GM03348 (cell line): Measurements from ENCODE around the gene H1-8.
A peak's percentile ranks its signal among the peaks of the same experiment; 100 is the strongest.
"Not testable (repeated sequence)": the region's sequence is repeated elsewhere in the genome, so short reads cannot be mapped to it uniquely, and the experiment has no call there.

ENCODE experiments used
- DNase-seq: peaks from one replicate; pipeline ENCODE4 v3.0.0; 2012; ENCODE audit warnings: low spot score

H1-8 gene

DNA sequence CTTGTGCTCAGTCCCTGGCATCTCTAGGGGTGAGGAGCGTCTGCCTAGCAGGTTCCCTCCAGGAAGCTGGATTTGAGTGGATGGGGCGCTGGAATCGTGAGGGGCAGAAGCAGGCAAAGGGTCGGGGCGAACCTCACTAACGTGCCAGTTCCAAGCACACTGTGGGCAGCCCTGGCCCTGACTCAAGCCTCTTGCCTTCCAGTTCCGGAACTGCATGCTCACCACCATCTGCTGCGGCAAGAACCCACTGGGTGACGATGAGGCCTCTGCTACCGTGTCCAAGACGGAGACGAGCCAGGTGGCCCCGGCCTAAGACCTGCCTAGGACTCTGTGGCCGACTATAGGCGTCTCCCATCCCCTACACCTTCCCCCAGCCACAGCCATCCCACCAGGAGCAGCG is 9.6 kb upstream of the H1-8 start:
- no peak for DNase-seq

DNA sequence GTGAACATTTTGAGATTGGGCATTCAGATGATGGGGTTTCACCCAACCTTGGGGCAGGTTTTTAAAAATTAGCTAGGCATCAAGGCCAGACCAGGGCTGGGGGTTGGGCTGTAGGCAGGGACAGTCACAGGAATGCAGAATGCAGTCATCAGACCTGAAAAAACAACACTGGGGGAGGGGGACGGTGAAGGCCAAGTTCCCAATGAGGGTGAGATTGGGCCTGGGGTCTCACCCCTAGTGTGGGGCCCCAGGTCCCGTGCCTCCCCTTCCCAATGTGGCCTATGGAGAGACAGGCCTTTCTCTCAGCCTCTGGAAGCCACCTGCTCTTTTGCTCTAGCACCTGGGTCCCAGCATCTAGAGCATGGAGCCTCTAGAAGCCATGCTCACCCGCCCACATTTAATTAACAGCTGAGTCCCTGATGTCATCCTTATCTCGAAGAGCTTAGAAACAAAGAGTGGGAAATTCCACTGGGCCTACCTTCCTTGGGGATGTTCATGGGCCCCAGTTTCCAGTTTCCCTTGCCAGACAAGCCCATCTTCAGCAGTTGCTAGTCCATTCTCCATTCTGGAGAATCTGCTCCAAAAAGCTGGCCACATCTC is 8.4 kb upstream of the H1-8 start:
- no peak for DNase-seq

DNA sequence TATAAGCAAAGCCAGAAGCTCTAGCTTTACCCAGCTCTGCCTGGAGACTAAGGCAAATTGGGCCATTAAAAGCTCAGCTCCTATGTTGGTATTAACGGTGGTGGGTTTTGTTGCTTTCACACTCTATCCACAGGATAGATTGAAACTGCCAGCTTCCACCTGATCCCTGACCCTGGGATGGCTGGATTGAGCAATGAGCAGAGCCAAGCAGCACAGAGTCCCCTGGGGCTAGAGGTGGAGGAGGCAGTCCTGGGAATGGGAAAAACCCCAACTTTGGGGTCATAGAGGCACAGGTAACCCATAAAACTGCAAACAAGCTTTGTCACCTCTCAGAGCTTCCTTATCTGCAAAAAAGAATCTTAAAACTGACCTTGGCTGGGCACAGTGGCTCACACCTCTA is 7.9 kb upstream of the H1-8 start:
- DNase-seq, result no peak

DNA sequence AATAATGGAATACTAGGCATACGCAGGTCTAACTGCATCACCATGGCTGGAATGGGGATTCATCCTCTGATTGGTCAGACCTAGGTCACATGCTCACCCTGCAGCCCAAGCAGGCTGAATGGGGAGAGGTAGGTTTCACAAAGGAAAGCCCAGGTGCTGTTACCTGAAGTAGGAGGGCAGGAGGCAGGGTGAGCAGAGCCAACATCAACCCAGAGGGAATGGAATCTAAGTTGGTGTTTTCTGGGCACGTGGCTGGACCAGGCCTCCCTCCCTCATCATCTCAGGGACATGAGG is 6.7 kb upstream of the H1-8 start:
- no peak for DNase-seq

DNA sequence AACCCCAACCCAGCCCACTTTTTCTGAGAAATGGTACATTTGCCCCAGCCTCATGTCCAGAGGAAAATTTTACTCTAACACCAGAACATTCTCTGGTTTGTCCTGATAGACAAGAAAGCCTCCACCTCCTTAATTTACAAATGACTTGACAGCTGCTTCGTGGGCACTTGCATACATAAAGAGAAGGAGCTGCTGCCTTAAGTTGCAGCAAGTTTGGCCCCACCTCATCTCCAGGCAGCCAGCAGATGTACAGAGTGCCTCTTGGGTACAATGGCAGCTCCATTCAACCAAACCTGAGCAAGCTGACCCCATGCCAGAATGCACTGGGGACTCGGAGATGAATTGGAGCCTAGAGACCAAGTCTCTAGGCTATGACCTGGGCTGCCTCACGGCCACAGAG is 6.2 kb upstream of the H1-8 start:
- no peak for DNase-seq

DNA sequence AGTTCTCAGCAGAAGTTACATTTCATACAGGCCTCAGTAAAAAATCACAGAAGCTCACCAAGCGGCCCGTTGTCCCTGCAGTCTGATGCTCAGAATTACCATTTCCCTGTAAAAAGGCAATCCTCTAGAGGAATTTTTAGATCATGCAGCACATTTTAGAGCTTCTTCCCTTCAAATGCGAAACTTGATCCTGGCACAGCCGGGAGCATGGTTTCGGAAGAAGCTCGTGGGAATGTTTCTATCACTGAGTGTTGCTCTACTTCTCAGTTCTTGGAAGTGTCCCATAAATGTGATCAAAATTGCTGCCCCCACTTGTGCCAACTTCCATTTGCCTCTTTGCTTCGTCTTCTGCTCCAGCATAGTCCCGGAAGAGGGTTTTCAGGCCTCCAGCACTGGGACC is 3.8 kb upstream of the H1-8 start:
- no peak for DNase-seq

DNA sequence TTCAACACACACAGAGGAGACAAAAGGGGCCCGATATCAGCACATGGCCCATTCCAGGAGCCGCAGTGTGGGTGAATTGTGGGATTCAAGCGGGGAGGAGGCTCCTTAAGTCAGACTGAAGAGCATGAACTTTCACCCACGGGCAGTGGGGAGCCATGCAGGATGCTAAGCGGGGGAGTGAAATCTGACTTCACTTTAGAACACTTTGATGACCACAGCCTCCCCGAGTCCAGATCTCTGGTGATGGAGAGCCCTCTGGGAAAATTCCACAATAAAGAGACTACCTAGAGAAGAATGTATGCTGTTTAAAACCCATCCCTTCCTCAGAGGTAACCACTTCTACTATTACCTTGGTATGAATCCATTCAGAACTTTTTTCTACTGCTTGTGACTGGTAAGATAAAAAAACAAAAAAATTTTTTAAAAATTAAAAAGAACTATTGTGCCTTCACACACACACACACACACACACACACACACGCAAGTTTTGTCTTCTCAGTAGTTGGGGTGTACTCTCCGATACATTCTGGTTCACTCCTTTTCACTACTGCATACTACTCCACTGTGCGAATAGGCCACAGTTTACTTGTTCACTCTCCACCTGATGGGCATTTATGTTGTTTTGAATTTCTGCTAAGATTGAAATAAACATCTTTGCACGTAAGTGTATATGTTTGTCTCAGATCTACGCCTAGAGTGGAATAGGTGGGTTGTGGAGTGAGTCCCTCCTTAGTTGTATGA is 2.0 kb upstream of the H1-8 start:
- DNase-seq, result no peak

DNA sequence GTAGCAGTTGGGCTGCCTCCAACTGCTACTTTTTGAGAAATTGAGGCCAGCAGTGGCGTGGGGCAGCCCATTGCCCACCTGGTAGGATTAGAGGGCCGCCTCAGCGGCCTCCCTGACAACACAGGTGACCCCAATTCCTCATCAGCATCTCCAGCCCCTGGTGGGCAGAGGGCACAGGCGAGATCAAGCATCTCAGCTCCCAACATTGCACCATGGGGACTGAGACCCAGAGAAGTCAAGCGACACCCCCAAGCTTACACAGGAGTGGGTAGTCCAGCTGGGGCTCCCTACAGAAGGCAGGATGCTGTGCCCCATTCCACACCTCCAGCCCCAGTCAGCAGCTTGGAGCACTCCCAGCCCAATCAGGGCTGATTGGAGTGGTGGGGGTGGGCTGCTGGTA is 228 bp upstream of the H1-8 start:
- DNase-seq, result no peak

DNA sequence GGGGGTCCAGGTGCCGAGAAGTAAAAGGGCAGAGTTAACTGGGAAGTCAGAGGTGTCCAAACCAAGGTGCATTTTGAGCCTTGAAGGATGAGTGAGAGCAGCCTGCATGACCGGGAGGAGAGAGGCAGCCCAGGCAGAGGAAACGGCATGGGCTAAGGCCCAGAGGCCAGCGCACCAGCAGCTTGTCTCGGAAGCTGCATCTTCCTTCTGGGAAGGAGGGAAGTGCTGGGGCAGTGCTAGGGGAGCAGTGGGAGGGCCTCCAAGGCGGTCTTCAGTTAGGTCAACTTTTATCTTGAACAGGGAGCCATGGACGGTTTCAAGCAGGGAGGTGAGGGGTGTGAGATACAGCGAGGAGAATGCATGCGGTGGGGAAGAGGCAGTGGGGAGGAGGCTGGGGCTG is 1.0 kb downstream of the H1-8 start:
- no peak for DNase-seq

DNA sequence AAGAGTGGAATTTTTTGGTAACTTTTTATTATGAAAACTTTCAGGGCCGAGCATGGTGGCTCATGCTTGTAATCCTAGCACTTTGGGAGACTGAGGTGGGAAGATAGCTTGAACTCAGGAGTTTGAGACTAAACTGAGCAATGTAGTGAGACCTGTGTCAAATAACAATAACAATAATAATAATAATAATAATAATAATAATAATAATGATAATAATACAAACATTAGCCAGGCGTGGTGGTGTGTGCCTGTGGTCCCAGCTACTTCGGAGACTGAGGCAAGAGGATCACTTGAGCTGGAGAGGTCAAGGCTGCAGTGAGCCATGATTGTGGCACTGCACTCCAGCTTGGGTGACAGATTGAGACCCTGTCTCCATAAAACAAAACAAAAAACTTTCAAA is 3.0 kb downstream of the H1-8 start:
- not testable (repeated sequence) for DNase-seq

DNA sequence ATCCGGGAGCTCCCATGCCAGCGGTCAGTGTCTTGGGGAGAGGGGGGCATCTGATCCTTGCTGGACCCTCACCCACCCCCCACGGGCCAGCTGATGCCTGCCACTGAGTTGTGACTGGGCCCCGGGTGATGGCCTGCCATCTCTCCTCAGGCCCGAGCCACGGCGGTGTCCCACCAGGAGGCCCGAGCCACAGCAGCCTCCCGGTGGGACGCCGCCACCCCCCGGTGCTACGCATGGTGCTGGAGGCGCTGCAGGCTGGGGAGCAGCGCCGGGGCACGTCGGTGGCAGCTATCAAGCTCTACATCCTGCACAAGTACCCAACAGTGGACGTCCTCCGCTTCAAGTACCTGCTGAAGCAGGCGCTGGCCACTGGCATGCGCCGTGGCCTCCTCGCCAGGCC is 4.3 kb downstream of the H1-8 start:
- DNase-seq, result no peak

DNA sequence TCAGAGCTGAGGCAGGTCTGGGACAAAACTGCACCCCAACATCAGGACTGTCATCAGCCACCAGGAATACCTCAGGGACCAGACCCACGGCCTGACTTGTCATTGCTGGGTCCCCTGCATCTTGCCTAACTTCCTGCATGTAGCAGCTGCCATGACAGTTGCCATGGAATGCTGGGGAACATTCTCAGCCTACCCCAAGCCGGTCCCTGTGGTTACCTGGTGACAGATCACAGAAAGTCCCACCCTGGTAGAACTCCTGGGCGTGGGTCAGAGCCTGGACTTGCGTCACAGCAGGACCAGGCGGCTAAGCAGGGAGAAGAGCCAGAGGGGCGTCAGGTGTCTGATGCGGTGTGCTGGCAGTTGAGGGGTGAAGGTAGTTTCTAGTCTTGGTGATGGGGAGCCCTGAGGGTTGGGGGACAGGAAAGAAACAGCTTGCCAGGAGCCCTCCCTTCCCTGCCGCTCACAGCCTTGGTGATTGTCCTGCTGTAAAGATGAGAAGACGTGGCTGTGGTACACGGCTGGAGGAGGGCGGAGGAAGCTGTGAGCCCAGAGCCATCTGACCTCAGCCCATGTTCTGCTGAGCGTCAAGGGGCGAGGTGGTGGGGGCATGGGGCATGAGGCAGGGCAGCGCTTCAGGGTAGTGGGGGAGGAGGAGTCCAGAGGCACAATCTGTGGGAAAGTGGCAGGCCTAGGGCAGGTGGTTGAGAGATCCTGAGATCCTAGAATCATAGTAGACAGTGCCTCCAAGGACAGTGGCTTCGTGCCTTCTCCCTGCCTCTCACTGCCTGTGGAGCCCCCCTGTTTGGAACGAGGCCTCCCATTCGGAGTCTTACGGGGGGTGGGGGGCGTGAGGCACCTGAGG is 5.4 kb downstream of the H1-8 start:
- no peak for DNase-seq

DNA sequence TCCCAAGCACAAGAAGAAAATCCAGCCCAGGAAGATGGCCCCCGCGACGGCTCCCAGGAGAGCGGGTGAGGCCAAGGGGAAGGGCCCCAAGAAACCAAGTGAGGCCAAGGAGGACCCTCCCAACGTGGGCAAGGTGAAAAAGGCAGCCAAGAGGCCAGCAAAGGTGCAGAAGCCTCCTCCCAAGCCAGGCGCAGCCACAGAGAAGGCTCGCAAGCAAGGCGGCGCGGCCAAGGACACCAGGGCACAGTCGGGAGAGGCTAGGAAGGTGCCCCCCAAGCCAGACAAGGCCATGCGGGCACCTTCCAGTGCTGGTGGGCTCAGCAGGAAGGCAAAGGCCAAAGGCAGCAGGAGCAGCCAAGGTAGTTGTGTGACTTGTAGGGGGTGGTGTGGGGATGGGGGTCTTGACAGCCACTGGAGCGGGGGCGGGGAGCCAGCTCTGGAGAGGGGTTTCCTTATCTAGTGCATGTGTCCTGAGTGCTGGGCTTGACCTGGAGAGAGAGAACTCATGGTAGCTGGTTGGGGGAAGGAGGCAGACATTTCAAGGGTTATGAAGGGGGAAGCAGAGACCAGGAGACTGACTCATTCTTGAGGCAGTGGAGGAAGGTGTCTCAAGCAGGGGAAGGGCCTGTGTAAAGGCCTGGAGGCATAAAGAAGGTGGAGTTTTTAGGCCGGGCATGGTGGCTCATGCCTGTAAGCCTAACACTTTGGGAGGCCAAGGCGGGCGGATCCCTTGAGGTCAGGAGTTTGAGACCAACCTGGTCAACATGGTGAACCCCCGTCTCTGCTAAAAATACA is 6.2 kb downstream of the H1-8 start:
- DNase-seq, result peak; percentile 43

DNA sequence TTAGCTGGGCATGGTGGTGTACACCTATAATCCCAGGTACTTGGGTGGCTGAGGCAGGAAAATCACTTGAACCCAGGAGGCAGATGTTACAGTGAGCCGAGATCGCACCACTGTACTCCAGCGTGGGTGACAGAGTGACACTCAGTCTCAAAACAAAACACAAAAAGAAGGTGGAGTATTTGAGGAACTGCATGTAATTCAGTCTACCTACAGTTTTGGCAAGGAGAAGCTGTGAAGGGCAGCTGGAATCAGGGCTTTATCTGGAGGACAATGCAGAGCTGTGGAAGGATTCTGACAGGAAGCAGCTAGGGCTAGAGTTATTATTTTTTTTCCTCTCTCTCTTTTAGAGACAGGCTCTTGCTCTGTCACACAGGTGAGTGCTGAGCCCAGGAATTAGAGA is 6.8 kb downstream of the H1-8 start:
- no peak for DNase-seq

DNA sequence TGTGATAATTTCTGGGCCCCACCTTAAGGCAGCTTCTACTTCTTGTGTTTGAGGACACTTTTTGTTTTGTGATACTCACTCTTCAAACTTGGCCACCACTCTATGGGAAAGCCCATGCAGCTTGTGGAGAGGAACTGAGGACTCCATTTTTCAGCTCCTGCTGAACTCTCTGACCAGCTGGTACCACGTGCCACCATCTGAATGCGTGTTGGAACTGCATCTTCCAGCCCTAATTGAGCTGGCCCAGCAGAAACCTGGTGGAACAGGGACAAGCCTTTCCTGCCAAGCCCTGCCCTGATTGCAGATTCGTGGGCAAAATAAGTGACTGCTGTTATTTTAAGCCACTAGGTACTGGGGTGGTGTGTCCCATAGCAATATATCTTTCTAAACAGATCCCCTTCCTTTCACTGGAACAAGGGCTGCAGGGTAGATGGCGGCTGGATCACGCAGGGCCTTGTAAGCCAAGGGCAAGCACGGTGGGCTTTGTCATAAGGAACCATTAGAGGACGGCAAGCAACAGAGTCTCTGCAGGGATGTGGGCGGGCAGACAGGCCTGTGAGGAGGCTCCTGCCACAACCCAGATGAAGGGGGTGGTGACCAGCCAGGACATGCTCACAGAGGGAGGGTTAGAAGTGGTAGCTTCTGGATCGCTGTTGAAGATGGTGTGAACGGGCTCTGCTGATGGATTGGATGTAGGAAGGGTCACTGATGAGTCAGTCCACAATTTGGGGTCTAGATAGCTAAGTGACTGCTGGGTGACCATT is 9.5 kb downstream of the H1-8 start:
- no peak for DNase-seq

DNA sequence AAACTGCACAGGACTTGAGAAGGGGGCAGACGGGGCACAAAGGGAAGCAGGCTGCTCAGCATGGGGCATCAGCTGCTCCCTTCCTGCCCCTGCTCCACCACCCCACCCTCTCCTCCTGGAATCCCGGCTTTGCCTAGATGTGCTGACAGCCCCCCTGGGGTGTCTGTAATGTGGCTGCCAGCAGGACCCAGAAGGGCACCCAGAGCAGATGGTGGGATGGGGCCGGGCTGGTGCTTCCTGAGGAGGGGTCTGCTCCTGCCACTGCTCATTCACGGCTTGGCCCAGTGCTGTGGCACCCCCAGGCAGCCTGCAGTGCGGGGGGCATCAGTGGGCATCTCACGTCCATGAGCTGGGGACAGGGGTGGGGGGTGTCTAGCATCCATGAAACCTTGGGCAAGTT is 10.2 kb downstream of the H1-8 start:
- no peak for DNase-seq

DNA sequence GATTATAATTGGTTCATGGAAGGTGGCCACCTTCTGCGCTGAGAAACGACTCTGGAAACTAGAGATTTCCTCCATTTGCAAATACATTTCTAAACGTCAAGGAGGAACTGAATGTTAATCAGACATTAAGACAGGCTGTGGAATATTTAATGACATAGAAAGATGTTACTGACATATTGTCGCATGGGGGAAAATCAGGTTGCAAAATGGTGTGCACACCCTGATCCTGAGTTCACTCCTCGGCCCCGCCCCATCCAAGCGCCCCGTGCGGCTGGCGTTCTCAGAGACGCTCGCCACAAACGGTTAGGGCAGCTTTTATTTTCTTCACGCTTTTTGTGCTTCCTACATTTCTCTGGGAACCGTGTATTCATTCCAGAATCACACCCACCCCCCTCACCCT is 10.7 kb downstream of the H1-8 start:
- no peak for DNase-seq

DNA sequence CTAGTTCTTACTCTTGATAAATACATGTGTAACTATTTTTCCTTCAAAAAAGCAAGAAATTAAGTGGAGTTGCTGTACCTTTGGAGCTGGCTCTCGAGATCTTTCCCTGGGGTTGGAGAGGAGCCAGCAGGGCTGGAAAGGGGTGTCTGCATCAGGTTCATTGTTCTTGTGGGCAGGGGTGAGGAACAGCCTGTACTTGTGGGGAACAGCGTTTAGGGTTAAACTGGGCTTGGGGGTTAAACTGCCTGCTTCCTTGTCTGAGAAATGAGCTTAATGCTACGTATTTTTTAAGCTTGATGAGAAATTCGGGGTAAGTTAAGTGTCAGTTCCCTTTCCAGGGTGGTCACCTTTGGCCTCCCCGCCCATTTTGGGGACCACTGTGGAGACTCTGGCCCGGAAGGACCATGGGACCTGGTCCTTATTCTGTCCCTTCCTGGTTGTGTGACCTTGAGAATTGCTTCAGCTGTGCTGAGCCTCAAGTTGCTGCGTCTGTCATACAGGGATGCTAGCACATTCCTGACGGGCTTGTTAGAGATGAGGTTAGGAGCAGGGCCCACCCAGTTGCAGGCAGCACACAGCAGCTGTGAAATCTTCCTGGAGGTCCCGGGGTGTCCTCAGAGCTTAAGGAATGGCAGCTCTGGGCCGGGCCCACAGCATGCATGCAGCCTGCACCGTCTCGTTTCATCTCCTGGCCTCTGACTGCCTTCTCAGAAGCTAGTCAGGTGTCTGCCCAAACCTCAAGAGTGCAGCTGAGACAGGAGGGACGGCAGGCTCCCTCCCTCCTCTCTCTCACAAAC is 11.6 kb downstream of the H1-8 start:
- no peak for DNase-seq

DNA sequence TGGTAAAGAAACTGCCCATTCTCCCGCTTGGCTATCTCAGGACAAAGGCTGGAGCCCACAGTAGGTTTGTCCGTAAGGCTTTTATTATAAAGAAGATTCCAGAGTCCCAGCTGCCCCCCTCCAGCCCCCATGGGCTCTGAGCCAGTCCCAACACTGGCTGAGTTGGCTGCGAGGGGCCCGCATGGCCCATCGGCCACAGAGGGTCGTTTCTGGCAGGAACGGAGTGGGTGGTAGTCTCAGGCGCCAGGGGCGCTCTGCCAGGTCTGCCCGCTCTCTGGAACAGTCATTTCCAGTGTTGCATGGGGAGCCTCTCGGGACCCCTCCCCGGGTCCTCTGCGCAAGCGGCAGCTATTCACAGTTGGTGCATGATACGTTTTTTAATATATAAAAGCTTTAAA is 12.2 kb downstream of the H1-8 start:
- DNase-seq, result no peak

DNA sequence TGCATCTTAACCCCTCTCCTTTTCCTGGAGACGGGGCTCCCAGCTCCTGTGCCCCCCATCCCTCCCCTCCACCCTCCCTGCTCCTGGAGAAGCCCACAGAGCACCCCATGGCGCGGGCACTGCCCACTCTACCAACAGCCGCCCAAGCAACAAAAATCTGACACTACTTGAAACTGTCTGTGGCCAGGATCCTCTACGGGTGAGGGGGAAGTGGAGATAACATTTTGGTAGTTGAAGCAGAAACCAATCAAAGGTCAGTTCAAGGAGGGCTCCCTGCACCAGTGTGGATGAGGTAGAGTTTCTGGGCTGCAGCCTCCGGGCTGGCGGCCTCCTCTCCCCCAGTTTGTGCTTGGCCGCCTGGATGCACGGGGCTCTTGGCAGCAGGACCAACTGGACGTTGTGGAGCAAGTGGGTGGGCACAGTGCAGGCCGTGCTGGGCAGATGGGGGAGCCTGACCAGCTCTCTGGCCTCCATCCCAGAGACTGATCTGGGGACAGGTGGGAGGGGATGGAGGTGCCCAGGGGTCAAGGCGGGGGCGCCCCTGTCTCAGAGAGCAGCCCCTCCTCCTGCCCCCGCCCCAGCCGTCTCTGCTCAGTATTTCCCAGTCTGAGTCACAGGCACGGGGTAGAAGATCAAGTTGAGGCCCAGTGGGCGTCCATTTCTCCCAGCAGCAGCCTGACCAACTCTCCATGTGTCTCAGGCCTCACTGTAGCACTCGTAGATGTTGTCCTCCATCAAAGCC is 12.8 kb downstream of the H1-8 start:
- DNase-seq, result no peak

DNA sequence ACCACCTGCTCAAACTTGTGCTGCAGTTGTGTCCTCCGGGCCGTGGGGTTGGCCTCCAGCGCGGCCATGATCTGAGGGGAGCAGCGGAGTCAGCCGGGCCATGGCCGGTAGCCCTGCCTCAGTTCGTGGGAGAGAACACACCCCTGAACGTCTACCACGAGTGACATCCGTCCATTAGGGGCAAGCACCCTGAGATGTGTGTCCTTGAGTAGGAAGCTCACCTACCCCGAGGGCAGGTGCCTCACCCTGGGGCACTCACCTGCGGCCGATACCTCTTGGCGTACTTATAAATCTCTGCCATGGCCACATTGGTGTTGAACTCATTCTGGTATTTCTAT is 13.4 kb downstream of the H1-8 start:
- no peak for DNase-seq
